Neuronal stem cell (in vitro differentiated cells): Measurements from ENCODE around the gene RAPGEF6.

ENCODE experiments used
- DNase-seq: peaks from one replicate; pipeline ENCODE4 v3.0.0-alpha.2; 2013; ENCODE audit warnings: low spot score
- H2AFZ ChIP-seq: one replicate; pipeline ENCODE4 v1.6.1; 2013; ENCODE audit warnings: mild to moderate bottlenecking, low read length, inconsistent platforms
- H2AK5ac ChIP-seq: 2 replicates; pipeline ENCODE4 v1.6.1; 2013; ENCODE audit warnings: low read depth, mild to moderate bottlenecking, inconsistent platforms, low read length, moderate library complexity, mixed read lengths
- H2BK120ac ChIP-seq: 2 replicates; pipeline ENCODE4 v1.6.1; 2013; ENCODE audit warnings: low read depth, mild to moderate bottlenecking, inconsistent platforms, low read length, moderate library complexity, mixed read lengths
- H2BK12ac ChIP-seq: one replicate; pipeline ENCODE4 v1.6.1; 2013; ENCODE audit warnings: low read length, inconsistent platforms
- H2BK15ac ChIP-seq: 2 replicates; pipeline ENCODE4 v1.6.1; 2013; ENCODE audit warnings: mild to moderate bottlenecking, low read length, inconsistent platforms, mixed read lengths
- H2BK5ac ChIP-seq: one replicate; pipeline ENCODE4 v1.6.1; 2013; ENCODE audit warnings: inconsistent platforms, mild to moderate bottlenecking, low read length, moderate library complexity
- H3K14ac ChIP-seq: one replicate; pipeline ENCODE4 v1.6.1; 2013; ENCODE audit warnings: low read length, inconsistent platforms
- H3K18ac ChIP-seq: 2 replicates; pipeline ENCODE4 v1.6.1; 2013; ENCODE audit warnings: low read length, inconsistent platforms
- H3K23ac ChIP-seq: 2 replicates; pipeline ENCODE4 v1.6.1; 2013; ENCODE audit warnings: low read depth, mild to moderate bottlenecking, mixed read lengths, low read length, inconsistent platforms; ENCODE audit not compliant: poor library complexity
- H3K27ac ChIP-seq: replicated peaks from 3 replicates; pipeline ENCODE4 v1.5.1; 2013; ENCODE audit warnings: low read length, inconsistent platforms
- H3K27me3 ChIP-seq, 3 experiments: 2 replicates each; pipeline ENCODE4 v1.6.1; 2013; ENCODE audit warnings: low read length in 3 of 3, mild to moderate bottlenecking in 2 of 3, inconsistent platforms in 1 of 3, low read depth in 1 of 3, mixed read lengths in 1 of 3, moderate library complexity in 1 of 3; ENCODE audit not compliant: control insufficient read depth in 3 of 3, insufficient read depth in 3 of 3
- H3K36me3 ChIP-seq, 2 donors: replicated peaks in 1 of 2; 2 replicates each; pipeline ENCODE4 v1.6.1; 2013; ENCODE audit warnings: low read length in 2 of 2; ENCODE audit not compliant: control insufficient read depth in 2 of 2, insufficient read depth in 2 of 2
- H3K4ac ChIP-seq: 2 replicates; pipeline ENCODE4 v1.6.1; 2013; ENCODE audit warnings: inconsistent platforms, mild to moderate bottlenecking, low read length, moderate library complexity
- H3K4me1 ChIP-seq, 2 donors: 1 replicate in 1 of 2; 2 replicates in 1 of 2; pipeline ENCODE4 v1.6.1; 2013; ENCODE audit warnings: low read length in 2 of 2, low read depth in 1 of 2; ENCODE audit not compliant: control insufficient read depth in 2 of 2, insufficient read depth in 1 of 2
- H3K4me2 ChIP-seq: one replicate; pipeline ENCODE4 v1.6.1; 2013; ENCODE audit warnings: mild to moderate bottlenecking, low read length, inconsistent platforms; ENCODE audit not compliant: insufficient read depth, poor library complexity, severe bottlenecking
- H3K4me3 ChIP-seq, 2 donors: 2 replicates each; pipeline ENCODE4 v1.5.1; 2013; ENCODE audit warnings: low read length in 2 of 2, mild to moderate bottlenecking in 2 of 2, inconsistent platforms in 1 of 2, moderate library complexity in 1 of 2
- H3K79me1 ChIP-seq: one replicate; pipeline ENCODE4 v1.6.1; 2013; ENCODE audit warnings: low read depth, mild to moderate bottlenecking, inconsistent platforms, low read length, moderate library complexity
- H3K9ac ChIP-seq: one replicate; pipeline ENCODE4 v1.6.1; 2013; ENCODE audit warnings: mild to moderate bottlenecking, low read depth, low read length, inconsistent platforms; ENCODE audit not compliant: poor library complexity
- H3K9me3 ChIP-seq, 2 donors: replicated peaks in 1 of 2; 2 replicates each; pipeline versions ENCODE3 to v1.6.1; 2013; ENCODE audit warnings: low read length in 2 of 2, mild to moderate bottlenecking in 2 of 2, inconsistent platforms in 1 of 2, low read depth in 1 of 2, mixed read lengths in 1 of 2, moderate library complexity in 1 of 2; ENCODE audit not compliant: control insufficient read depth in 2 of 2, insufficient read depth in 1 of 2
- H4K8ac ChIP-seq: one replicate; pipeline ENCODE4 v1.6.1; 2013; ENCODE audit warnings: low read depth, mild to moderate bottlenecking, inconsistent platforms, low read length, moderate library complexity
- H4K91ac ChIP-seq: one replicate; pipeline ENCODE4 v1.6.1; 2013; ENCODE audit warnings: low read length, low read depth, mild to moderate bottlenecking, inconsistent platforms; ENCODE audit not compliant: poor library complexity
- WGBS, 2 donors: extraction: QIAGEN DNeasy Blood & Tissue Kit; methylation state at CpG; one replicate each; pipeline ENCODE4 v1.1.7; 2013; ENCODE audit warnings: missing lambda C conversion rate in 2 of 2, mixed read lengths in 1 of 2; ENCODE audit not compliant: insufficient read length in 2 of 2, insufficient replicate concordance in 1 of 2; ENCODE audit errors: extremely low coverage in 2 of 2; 5-methylcytosine and 5-hydroxymethylcytosine counted together

Gene RAPGEF6

DNA sequence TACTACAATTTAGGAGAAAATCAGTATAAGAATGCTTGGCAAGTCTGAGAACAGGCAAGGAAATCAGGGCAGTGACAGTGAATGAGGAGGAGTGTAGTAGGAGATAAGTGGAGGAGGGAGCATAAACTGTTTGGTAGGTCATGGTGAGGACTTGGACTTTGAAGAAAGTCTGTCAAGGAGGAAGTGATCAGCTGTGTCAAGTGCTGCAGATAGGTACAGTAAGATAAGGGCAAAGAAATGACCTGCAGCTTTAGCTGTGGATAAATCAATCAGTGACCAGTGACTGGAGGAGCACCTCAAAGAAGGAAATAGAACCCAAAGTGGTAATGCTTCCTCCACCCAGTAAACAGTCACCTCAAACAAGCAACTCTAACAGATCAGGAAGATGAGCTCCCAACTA lies 106.3 kb downstream of the RAPGEF6 start:
- no peak overlapping the region for H2BK5ac ChIP-seq
- no peak overlapping the region for H3K27ac ChIP-seq
- H3K9ac ChIP-seq = no peak overlapping the region
- H3K9me3 ChIP-seq = no peaks in the 10 kb centered on the region
- H3K23ac ChIP-seq = no peak overlapping the region
- no peaks in the 10 kb centered on the region for H3K4me1 ChIP-seq
- no peak overlapping the region for H2AK5ac ChIP-seq
- no peak overlapping the region for H3K18ac ChIP-seq
- DNase-seq = no peak
- no peak overlapping the region for H2BK12ac ChIP-seq
- no peak overlapping the region for H2BK15ac ChIP-seq
- H3K4me2 ChIP-seq = no peak overlapping the region
- H3K4ac ChIP-seq = no peak overlapping the region
- H2BK120ac ChIP-seq = no peak overlapping the region
- no peaks in the 10 kb centered on the region for H3K36me3 ChIP-seq
- H4K91ac ChIP-seq = no peak overlapping the region
- no peak overlapping the region for H3K14ac ChIP-seq
- no peaks in the 10 kb centered on the region for H3K27me3 ChIP-seq
- H2AFZ ChIP-seq = no peak overlapping the region
- no peak overlapping the region for H4K8ac ChIP-seq
- no peaks in the 10 kb centered on the region for H3K79me1 ChIP-seq
- H3K4me3 ChIP-seq = no peak overlapping the region

DNA sequence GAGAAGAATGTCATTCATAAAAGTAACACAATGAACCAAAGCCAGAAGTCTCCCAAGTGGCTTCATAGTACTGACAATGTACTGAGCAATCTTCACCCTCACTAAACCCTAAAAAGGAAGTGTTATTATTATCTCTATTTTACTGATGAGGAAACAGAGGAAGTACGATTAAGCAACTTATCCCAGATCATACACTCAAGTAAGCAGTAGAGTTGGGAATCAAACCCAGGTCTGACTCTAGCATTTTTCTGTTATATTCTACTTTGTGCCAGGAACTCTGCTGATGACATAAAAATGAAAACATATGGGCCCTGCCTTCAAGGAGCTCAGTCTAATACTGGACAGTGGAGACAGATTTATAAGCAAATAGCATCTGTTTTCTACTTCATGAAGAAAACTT lies 109.2 kb downstream of the RAPGEF6 start:
- no CpG with 5 or more reads among the region's 1 CpG for WGBS, 2 donors
- Histone ChIP-seq H3K23ac (no peak overlapping the region), H2BK5ac (no peak overlapping the region)

GRCh38 chr5:131524431-131524830 lies 110.6 kb downstream of the RAPGEF6 start:
- no peak overlapping the region for H2BK12ac ChIP-seq
- H2AFZ ChIP-seq = no peak overlapping the region
- no peak overlapping the region for H4K91ac ChIP-seq
- no peak overlapping the region for H3K4ac ChIP-seq
- no peak overlapping the region for H3K27ac ChIP-seq
- H2AK5ac ChIP-seq = no peak overlapping the region
- no peak overlapping the region for H3K4me3 ChIP-seq
- no peak overlapping the region for H3K4me2 ChIP-seq
- H3K4me1 ChIP-seq = no peaks in the 10 kb centered on the region
- no peak overlapping the region for H3K18ac ChIP-seq
- DNase-seq = no peak
- H3K14ac ChIP-seq = no peak overlapping the region
- H3K36me3 ChIP-seq = peaks cover 0 to 12% of the 10 kb centered on the region in 2 donors
- no peaks in the 10 kb centered on the region for H3K27me3 ChIP-seq
- no peak overlapping the region for H3K23ac ChIP-seq
- no peak overlapping the region for H3K9ac ChIP-seq
- no CpG with 5 or more reads among the region's 4 CpGs for WGBS, 2 donors
- no peaks in the 10 kb centered on the region for H3K9me3 ChIP-seq
- no peak overlapping the region for H2BK15ac ChIP-seq
- no peak overlapping the region for H2BK5ac ChIP-seq
- no peak overlapping the region for H2BK120ac ChIP-seq
- H3K79me1 ChIP-seq = no peaks in the 10 kb centered on the region
- H4K8ac ChIP-seq = no peak overlapping the region

More for the DNA sequence above, 109.2 kb downstream of the RAPGEF6 start:
- Histone ChIP-seq H3K9ac (no peak overlapping the region), H3K9me3 (no peaks in the 10 kb centered on the region), H3K18ac (no peak overlapping the region), H2BK12ac (no peak overlapping the region), H3K27me3 (no peaks in the 10 kb centered on the region), H2AK5ac (no peak overlapping the region), H2AFZ (no peak overlapping the region), H4K8ac (no peak overlapping the region), H2BK15ac (no peak overlapping the region), H3K4me2 (no peak overlapping the region), H3K4me1 (no peaks in the 10 kb centered on the region), H3K4ac (no peak overlapping the region), H3K4me3 (no peak overlapping the region), H3K14ac (no peak overlapping the region), H4K91ac (no peak overlapping the region), H3K79me1 (no peaks in the 10 kb centered on the region), H2BK120ac (no peak overlapping the region), H3K27ac (no peak overlapping the region), H3K36me3 (no peaks in the 10 kb centered on the region)
- DNase-seq = no peak

- no peaks in the 10 kb centered on the region for H3K79me1 ChIP-seq
- no peak for DNase-seq
- H3K4me1 ChIP-seq = no peaks in the 10 kb centered on the region
- no peak overlapping the region for H4K8ac ChIP-seq
- H3K23ac ChIP-seq = no peak overlapping the region
- no peaks in the 10 kb centered on the region for H3K9me3 ChIP-seq
- H2AFZ ChIP-seq = no peak overlapping the region
- H3K4ac ChIP-seq = no peak overlapping the region
- H3K4me2 ChIP-seq = no peak overlapping the region
- no peak overlapping the region for H4K91ac ChIP-seq
- no peak overlapping the region for H2BK120ac ChIP-seq
- no peaks in the 10 kb centered on the region for H3K27me3 ChIP-seq
- H3K18ac ChIP-seq = no peak overlapping the region
- H2BK12ac ChIP-seq = no peak overlapping the region
- no peak overlapping the region for H2BK5ac ChIP-seq
- H2AK5ac ChIP-seq = no peak overlapping the region
- peaks cover 0 to 19% of the 10 kb centered on the region in 2 donors for H3K36me3 ChIP-seq
- H3K4me3 ChIP-seq = no peak overlapping the region
- no peak overlapping the region for H2BK15ac ChIP-seq
- H3K9ac ChIP-seq = no peak overlapping the region
- H3K14ac ChIP-seq = no peak overlapping the region
- H3K27ac ChIP-seq = no peak overlapping the region
Measured at GRCh38 chr5:131523500-131524185, 111.4 kb downstream of the RAPGEF6 start.
